GM19238 (cell line): Measurements from ENCODE around the gene ENTPD7.
A peak's percentile ranks its signal among the peaks of the same experiment; 100 is the strongest.
"Not testable (repeated sequence)": the region's sequence is repeated elsewhere in the genome, so short reads cannot be mapped to it uniquely, and the experiment has no call there.

Experiments used
- DNase-seq: peaks from one replicate; pipeline ENCODE4 v3.0.0; 2011; ENCODE audit warnings: low spot score; ENCODE audit not compliant: insufficient read length

The ENTPD7 gene

GRCh38 chr10:99689461-99689860 lies 30.2 kb downstream of the ENTPD7 start:
- no peak for DNase-seq

- DNase-seq: no peak
These were observed 34.7 kb downstream of the ENTPD7 start for GRCh38 chr10:99693933-99694583.

- DNase-seq: no peak
These were observed 36.5 kb downstream of the ENTPD7 start for GRCh38 chr10:99695761-99696160.

GRCh38 chr10:99698504-99699080 lies 39.3 kb downstream of the ENTPD7 start:
- no peak for DNase-seq

GRCh38 chr10:99700649-99701048 lies 41.3 kb downstream of the ENTPD7 start:
- DNase-seq: no peak

- no peak for DNase-seq
These were observed 49.2 kb downstream of the ENTPD7 start for GRCh38 chr10:99708428-99709012.

- no peak for DNase-seq
These were observed 50.3 kb downstream of the ENTPD7 start for GRCh38 chr10:99709480-99710229.

- DNase-seq: no peak
These were observed 51.9 kb downstream of the ENTPD7 start for GRCh38 chr10:99711129-99711719.

- no peak for DNase-seq
These were observed 55.1 kb downstream of the ENTPD7 start for GRCh38 chr10:99714446-99714845.

GRCh38 chr10:99720387-99720786 lies 61.1 kb downstream of the ENTPD7 start:
- DNase-seq: no peak

GRCh38 chr10:99730026-99730425 lies 70.7 kb downstream of the ENTPD7 start:
- DNase-seq: no peak

- DNase-seq: no peak
These were observed 72.2 kb downstream of the ENTPD7 start for GRCh38 chr10:99731306-99732032.

GRCh38 chr10:99732033-99732842 lies 72.9 kb downstream of the ENTPD7 start, which contains the start of the genes COX15 and CUTC:
TSS of gene COX15 (minus strand) at chr10:99732127. CDS start at chr10:99732049, 78 bp downstream.
TSS of gene CUTC (plus strand) at chr10:99732234. CDS start at chr10:99732349, 115 bp downstream.
- peak; percentile 91 for DNase-seq

- DNase-seq: no peak
These were observed 74.1 kb downstream of the ENTPD7 start for GRCh38 chr10:99733366-99733765.

- DNase-seq: not testable (repeated sequence)
These were observed 74.8 kb downstream of the ENTPD7 start for GRCh38 chr10:99734111-99734510.

- DNase-seq: no peak
These were observed 81.0 kb downstream of the ENTPD7 start for GRCh38 chr10:99740260-99740659.

GRCh38 chr10:99740933-99741559 lies 81.7 kb downstream of the ENTPD7 start:
- no peak for DNase-seq

GRCh38 chr10:99742254-99742653 lies 82.9 kb downstream of the ENTPD7 start:
- DNase-seq: no peak

- no peak for DNase-seq
These were observed 83.4 kb downstream of the ENTPD7 start for GRCh38 chr10:99742701-99743100.

- DNase-seq: no peak
These were observed 84.5 kb downstream of the ENTPD7 start for GRCh38 chr10:99743841-99744240.
